Esophagus muscularis mucosa (tissue), 4 donors: Measurements from ENCODE around the gene GRIK3. TPM values are rescaled to one million over a fixed set of nuclear protein-coding genes. Genes with fewer than 3 reads are reported as not detected.

Experiments used
- DNase-seq: peaks from one replicate; pipeline ENCODE4 v3.0.0-alpha.2; 2017; ENCODE audit errors: extremely low spot score
- H3K27ac ChIP-seq, 4 donors: fragments of 200-600 bp; sonication (generic); replicated peaks in 1 of 4; 1 replicate in 3 of 4; 2 replicates in 1 of 4; pipeline ENCODE4 v1.5.1; 2016 to 2019; ENCODE audit warnings: mild to moderate bottlenecking in 1 of 4
- H3K27me3 ChIP-seq, 4 donors: fragments of 200-600 bp; sonication (generic); one replicate each; pipeline versions ENCODE4 v1.5.1 to v1.6.0; 2016 to 2019
- H3K36me3 ChIP-seq, 4 donors: fragments of 200-600 bp; sonication (generic); one replicate each; pipeline ENCODE4 v1.5.1; 2016 to 2019
- H3K4me1 ChIP-seq, 4 donors: fragments of 200-600 bp; sonication (generic); one replicate each; pipeline ENCODE4 v1.5.1; 2016 to 2019
- H3K4me3 ChIP-seq, 4 donors: fragments of 200-600 bp; sonication (generic); 1 replicate in 2 of 4; 2 replicates in 2 of 4; pipeline ENCODE4 v1.5.1; 2016 to 2019; ENCODE audit warnings: mild to moderate bottlenecking in 4 of 4, moderate library complexity in 1 of 4
- H3K9me3 ChIP-seq, 4 donors: fragments of 200-600 bp; sonication (generic); 1 replicate in 3 of 4; 2 replicates in 1 of 4; pipeline ENCODE4 v1.5.1; 2016 to 2019
- EP300 ChIP-seq: sonication (generic); formaldehyde crosslinking; IDR thresholded peaks from one replicate; pipeline ENCODE4 v1.6.1; 2017; ENCODE audit warnings: antibody characterized with exemption
- POLR2A ChIP-seq: fragments of 450-650 bp; IDR thresholded peaks from one replicate; pipeline ENCODE4 v1.6.1; 2017; ENCODE audit warnings: antibody characterized with exemption, moderate library complexity, mild to moderate bottlenecking, low read depth
- POLR2AphosphoS5 ChIP-seq, 2 donors: sonication (generic); formaldehyde crosslinking; IDR thresholded peaks; one replicate each; pipeline ENCODE4 v1.6.1; 2017; ENCODE audit warnings: antibody characterized with exemption in 2 of 2
- WGBS: methylation state at CpG from one replicate; pipeline ENCODE4 v1.1.5; 2018; 5-methylcytosine and 5-hydroxymethylcytosine counted together
- intact Hi-C: fragments of 100-400 bp; cut with DNase I; formaldehyde crosslinking; loops from one replicate; pipeline ENCODE4 v1.15.1; 2023
- total RNA-seq, 4 donors: library from RNA; depleted of rRNA; stranded (reverse); fragments of >200 nt; gene quantifications; one replicate each; pipeline versions ENCODE4 v1.1.0 to v1.2.1, GENCODE V29; 2016
- TF ChIP-seq, protein P1 (sequence below), 3 experiments: fragments of 200-600 bp in 2 of 3; fragments of 450-650 bp in 1 of 3; sonication (generic) in 2 of 3; IDR thresholded peaks; one replicate each; pipeline ENCODE4 v1.5.1; 2017 to 2019; ENCODE audit warnings: antibody characterized with exemption in 3 of 3, mild to moderate bottlenecking in 2 of 3, moderate library complexity in 1 of 3

Gene GRIK3
- total RNA-seq, 4 donors from 2014 or later: 5.3 to 7.9 (median 6.6) TPM

DNA sequence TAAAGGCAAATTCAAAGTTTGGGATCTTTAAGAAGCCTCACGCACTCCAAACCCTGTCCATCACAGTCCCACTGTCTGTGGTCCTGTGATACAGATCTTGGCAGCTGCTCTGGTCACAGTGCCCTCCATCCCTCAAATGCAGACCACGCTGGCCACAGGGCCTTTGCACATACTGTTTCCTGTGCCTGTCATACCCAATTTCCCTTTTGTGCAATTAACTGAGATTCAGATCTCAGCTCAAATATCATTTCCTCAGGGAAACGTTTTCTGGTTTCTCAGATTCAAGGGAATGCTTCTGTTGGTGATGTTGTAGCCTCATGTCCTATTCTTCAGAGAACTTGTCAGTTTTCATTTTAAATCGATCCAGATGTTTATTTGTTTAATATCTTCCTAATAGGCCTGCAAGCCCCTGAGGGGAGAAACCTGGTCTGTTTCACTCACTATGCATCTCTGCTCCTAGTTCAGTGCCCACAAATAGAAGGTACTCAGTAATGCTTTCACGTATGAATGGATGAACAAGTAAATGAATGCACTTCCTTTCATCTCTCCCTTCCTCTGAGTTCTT lies 24.2 kb upstream of the GRIK3 start:
- no peak for DNase-seq
- no peaks in the 10 kb centered on the region for H3K9me3 ChIP-seq
- H3K27ac ChIP-seq: no peak overlapping the region
- H3K27me3 ChIP-seq: peaks cover 0 to 8% (median 2%) of the 10 kb centered on the region in 4 donors
- H3K36me3 ChIP-seq: no peaks in the 10 kb centered on the region
- intact Hi-C loops: no loop called here
- no peak for TF ChIP-seq POLR2AphosphoS5 (IDR thresholded peaks at IDR 0.05)
- TF ChIP-seq, protein P1, sequence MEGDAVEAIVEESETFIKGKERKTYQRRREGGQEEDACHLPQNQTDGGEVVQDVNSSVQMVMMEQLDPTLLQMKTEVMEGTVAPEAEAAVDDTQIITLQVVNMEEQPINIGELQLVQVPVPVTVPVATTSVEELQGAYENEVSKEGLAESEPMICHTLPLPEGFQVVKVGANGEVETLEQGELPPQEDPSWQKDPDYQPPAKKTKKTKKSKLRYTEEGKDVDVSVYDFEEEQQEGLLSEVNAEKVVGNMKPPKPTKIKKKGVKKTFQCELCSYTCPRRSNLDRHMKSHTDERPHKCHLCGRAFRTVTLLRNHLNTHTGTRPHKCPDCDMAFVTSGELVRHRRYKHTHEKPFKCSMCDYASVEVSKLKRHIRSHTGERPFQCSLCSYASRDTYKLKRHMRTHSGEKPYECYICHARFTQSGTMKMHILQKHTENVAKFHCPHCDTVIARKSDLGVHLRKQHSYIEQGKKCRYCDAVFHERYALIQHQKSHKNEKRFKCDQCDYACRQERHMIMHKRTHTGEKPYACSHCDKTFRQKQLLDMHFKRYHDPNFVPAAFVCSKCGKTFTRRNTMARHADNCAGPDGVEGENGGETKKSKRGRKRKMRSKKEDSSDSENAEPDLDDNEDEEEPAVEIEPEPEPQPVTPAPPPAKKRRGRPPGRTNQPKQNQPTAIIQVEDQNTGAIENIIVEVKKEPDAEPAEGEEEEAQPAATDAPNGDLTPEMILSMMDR (IDR thresholded peaks at IDR 0.05): no peak
- no peak for TF ChIP-seq POLR2A
- no peak for TF ChIP-seq EP300
- no peak overlapping the region for H3K4me3 ChIP-seq
- WGBS: 78% methylated on average over 5 of the region's 5 CpGs
- no peaks in the 10 kb centered on the region for H3K4me1 ChIP-seq

DNA sequence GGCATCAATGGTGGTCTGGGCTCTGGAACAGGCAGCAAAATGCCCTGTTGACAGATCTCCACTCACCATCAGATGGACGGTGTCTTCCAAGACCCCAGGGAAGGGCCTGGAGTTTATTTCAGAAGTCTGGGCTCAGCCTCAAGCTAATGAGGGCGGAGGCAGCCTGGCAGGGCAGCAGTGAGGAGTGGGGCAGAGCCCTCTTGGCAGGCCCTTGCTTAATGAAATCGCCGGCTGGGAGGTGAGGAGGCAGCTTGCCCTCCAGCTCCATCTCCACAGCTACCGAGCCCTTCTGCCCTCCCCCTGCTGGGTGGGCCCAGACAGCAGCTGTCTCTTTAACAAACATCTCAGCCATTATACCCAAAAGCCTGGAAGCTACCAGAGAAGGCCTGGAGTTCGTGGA lies 22.0 kb upstream of the GRIK3 start:
- H3K4me3 ChIP-seq: no peak overlapping the region
- no peaks in the 10 kb centered on the region for H3K4me1 ChIP-seq
- intact Hi-C loops: no loop called here
- H3K27me3 ChIP-seq: peaks cover 0 to 12% (median 2%) of the 10 kb centered on the region in 4 donors
- WGBS: 21% methylated on average over 6 of the region's 6 CpGs
- no peak overlapping the region for H3K27ac ChIP-seq
- DNase-seq: no peak
- no peaks in the 10 kb centered on the region for H3K9me3 ChIP-seq
- no peaks in the 10 kb centered on the region for H3K36me3 ChIP-seq
- no peak for TF ChIP-seq POLR2AphosphoS5 (IDR thresholded peaks at IDR 0.05)
- TF ChIP-seq POLR2A: no peak
- TF ChIP-seq, protein P1 (IDR thresholded peaks at IDR 0.05): no peak
- TF ChIP-seq EP300: no peak

DNA sequence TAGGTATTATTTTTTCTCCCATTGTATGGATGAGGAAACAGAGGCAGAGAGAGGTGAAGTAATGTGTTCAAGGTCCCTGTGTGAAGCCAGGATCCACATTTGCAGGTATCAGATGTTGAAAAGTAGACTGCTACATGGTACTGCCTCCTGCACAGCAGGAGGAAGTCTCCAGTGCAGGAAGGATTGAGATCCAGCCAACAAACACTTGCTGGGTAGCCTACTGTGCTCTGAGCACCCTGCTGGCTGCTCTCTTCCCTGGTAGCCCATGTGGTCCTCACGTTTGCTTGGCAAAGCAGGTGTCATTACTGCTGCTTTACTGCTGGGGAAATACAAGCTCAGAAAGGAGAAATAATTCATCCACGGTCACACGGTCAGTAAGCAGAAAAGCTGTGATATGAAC lies 21.3 kb upstream of the GRIK3 start:
- no peak for DNase-seq
- Histone ChIP-seq H3K4me3 (no peak overlapping the region), H3K27ac (no peak overlapping the region), H3K9me3 (no peaks in the 10 kb centered on the region), H3K36me3 (no peaks in the 10 kb centered on the region), H3K27me3 (peaks cover 0 to 15% (median 2%) of the 10 kb centered on the region in 4 donors), H3K4me1 (no peaks in the 10 kb centered on the region)
- TF ChIP-seq, protein P1 (IDR thresholded peaks at IDR 0.05): no peak
- TF ChIP-seq POLR2AphosphoS5 (IDR thresholded peaks at IDR 0.05): no peak
- no peak for TF ChIP-seq EP300
- no peak for TF ChIP-seq POLR2A
- intact Hi-C loops: no loop called here
- 53% methylated on average over 3 of the region's 3 CpGs for WGBS

DNA sequence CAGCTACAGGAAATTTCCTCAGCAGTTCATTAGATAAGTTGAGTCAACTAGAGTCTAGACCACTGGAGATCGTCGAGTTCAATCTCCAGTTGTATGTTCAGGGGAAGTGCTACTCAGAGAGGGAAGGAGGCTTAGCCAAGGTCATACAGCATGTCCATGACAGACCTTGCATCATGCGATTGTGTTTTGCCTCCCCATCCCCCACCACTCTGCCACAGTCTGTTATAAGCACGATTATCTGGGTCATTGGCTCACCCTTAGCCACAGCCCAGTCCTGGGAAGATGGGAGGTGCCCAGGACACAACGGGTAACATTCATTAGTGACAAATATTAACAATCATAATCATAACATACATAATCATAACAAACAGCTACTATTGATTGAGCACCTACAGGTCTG lies 18.9 kb upstream of the GRIK3 start:
- no peak for DNase-seq
- H3K4me1 ChIP-seq: no peaks in the 10 kb centered on the region
- H3K4me3 ChIP-seq: no peak overlapping the region
- no peaks in the 10 kb centered on the region for H3K9me3 ChIP-seq
- TF ChIP-seq EP300 (no peak), POLR2AphosphoS5 (IDR thresholded peaks at IDR 0.05) (no peak), POLR2A (no peak)
- TF ChIP-seq, protein P1 (IDR thresholded peaks at IDR 0.05): no peak
- WGBS: 82% methylated on average over 5 of the region's 5 CpGs
- intact Hi-C loops: no loop called here
- H3K27me3 ChIP-seq: peaks cover 0 to 14% (median 0%) of the 10 kb centered on the region in 4 donors
- no peak overlapping the region for H3K27ac ChIP-seq
- no peaks in the 10 kb centered on the region for H3K36me3 ChIP-seq

DNA sequence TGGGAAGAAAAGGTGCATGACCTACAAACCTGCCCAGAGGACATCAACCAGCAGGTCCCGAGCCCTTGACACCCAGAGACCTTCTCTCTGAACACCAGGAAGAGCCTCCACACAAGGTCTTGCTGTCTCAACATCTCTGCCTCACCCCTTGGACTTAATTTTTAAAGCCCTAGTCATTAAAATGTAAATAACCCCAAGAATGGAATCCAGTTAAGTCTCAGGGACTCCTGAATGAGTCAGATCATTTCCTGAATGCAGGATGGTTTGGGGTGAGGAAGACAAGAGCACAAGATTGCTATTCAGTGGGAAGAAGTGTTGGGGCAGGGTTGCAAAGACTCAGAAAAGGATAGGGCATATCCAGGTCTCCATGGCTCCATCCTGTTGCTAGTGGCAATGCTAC lies 17.8 kb upstream of the GRIK3 start:
- H3K9me3 ChIP-seq: no peaks in the 10 kb centered on the region
- intact Hi-C loops: no loop called here
- H3K4me3 ChIP-seq: no peak overlapping the region
- no peak for DNase-seq
- WGBS: 71% methylated on average over 1 of the region's 1 CpG
- no peaks in the 10 kb centered on the region for H3K36me3 ChIP-seq
- H3K4me1 ChIP-seq: no peaks in the 10 kb centered on the region
- TF ChIP-seq POLR2AphosphoS5 (IDR thresholded peaks at IDR 0.05): no peak
- no peak for TF ChIP-seq POLR2A
- TF ChIP-seq EP300: no peak
- TF ChIP-seq, protein P1 (IDR thresholded peaks at IDR 0.05): no peak
- no peak overlapping the region for H3K27ac ChIP-seq
- peaks cover 0 to 25% (median under 1%) of the 10 kb centered on the region in 4 donors for H3K27me3 ChIP-seq
